Measurements from ENCODE around the gene PROC.
"Not testable (repeated sequence)": the region's sequence is repeated elsewhere in the genome, so short reads cannot be mapped to it uniquely, and the experiment has no call there.

The PROC gene

DNA sequence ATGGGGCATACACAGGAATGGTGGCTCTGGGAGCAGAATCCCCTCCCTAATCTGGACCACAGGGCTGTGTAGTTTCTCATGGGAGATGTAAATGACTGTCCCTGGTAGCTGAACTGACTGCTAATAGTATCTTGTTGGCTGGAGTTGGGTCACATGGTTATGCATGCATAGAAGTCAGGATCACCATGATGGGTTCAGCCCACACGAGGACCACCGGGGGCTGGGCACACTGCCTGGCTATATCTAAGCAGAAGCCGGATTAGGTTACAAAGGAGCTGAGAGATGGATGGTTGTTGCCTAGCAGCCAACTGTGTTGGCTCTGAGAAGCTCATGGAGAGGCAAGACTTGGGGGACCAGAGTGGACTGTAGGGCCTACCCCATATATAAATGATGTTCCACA, 23.7 kb upstream of the PROC start:
- no peak for DNase-seq (ENCODE audit: low read depth)

DNA sequence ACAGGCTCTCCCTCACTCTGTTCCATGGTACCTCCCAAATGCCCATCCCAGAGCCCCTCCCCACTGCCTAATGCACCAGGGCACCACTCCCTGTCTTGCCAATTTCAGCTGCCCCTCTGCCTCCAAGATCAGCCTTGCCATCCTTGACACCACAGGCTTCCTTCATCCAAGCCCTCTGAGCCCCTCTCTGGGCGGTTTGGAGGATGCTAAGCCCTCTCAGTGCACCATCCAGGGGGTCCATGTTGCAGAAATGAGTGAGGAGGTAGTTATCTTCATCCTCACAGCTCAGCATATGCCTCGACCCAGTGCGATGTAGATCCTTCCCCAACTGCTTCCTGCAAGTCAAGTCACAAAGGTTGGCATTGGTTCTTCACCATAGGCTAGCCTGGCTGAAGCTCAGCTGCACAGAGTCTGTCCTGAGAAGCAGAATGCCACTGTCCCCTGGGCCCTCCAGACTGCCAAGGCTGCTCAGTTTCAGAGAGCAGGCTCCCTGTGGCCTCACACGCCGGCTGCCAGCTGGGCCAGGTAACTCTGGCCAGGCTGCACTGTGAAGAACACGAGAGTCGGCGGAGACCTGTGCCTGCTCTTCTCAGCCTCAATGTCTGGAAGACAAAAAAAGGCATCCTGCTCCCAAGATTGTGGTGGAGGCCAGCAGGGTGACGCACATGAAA, 20.5 kb upstream of the PROC start:
- no peak for DNase-seq (ENCODE audit: low read depth)

- DNase-seq (ENCODE audit: low read depth), result peak; percentile 25
These were observed 20.0 kb upstream of the PROC start for GRCh38 chr2:127398239-127398590.

DNA sequence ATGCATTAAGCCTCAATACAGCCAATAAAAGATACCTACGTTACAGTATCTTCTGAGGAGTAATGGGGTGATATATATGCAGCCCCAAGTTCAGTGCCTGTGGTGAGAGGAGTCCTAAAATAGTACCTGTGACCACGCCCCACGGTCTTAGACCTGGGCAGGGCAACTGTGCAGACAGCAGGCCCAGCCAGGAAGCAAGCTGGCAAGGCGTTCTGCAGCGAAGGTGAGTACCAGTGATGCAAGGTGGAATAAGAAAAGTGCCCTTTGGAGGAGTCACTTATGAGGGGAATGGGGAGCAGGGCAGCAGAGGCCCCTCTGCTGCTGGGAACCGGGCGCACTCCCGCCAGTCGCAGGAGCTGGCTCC, 17.7 kb upstream of the PROC start:
- DNase-seq (ENCODE audit: low read depth), result no peak

DNA sequence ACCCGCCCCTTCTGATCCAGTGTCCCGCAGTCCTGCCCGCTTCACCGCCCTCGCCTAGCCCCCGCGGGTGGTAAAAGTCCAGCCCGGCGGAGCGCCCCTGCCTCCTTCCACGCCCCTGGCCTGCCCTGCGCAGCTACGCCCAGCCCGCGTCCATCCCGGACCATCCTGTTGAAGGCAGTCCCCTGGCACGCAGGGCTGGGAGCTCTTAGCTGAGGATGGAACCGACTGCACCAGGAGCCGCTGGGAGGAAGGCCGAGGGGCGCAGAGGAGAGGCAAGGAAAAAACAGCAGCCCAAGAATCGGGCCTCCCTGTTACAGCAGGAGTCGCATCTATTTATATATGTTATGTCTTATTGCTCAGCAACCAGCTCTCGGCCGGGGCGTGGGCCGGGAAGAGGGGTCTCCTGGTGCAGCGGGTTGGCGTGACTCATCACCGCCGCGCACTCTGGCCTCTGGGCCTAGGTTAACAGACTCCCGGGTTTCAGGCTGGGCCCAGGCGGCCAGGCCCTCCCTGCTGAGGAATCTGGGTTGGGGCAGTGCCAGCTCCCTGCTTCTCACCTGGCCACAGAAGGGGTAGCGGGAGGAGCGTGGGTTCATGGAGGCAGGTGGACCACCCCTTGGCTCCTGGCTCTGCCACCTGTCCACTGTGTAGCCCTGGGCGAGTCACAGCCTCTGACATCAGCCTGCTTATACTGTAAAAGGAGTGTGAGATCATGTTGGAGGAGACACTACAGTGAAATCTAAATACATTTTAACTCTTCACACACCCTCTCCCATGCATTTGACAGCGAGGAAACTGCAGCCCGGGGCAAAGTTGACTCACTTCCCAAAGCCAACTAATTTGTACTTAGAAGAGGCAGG, 17.1 kb upstream of the PROC start:
- DNase-seq (ENCODE audit: low read depth), result no peak

DNA sequence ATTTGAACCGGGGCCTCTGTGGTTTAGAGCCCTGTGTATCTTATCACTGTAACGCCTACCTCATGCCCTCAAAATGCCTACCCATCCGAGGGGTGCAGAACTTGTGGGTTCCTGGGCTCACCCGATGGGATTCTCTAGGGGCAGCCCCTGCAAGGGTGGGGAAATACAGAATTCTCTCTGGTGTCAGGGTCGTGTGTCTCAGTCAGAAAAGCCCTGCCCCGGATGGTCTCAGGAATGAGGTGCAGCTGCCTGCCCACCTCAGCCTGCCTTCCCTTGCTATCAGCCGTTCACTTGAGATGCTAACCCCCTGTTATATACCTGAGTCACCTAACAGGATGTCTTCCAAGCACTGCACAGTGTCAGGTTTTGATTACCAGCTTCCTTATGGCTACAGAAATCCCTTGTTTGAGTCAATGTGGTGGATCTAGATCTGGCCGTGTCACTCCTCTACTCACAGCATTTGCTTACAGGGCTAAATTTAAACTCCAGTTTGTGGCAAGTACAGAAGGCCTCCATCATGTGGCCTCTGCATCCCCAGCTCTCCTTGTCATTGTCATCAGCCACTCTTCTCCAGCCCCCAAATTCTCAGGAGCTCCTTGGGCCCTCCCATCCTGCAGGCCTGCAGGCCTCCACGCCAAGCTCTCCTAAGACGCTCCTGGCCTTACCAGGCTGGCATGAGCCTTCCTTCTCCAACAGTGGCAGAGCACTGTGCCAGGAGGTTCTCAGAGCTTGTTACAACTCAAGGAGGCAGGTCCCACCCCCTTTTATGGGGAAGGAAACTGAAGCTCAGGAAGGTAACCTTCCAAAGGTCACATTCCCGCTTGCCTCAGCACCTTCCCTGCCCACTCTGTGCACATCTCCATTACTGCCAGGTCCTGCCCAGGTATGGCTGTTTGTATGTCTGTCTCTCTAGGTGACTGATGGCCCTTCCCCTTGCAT, 16.2 kb upstream of the PROC start:
- no peak for DNase-seq (ENCODE audit: low read depth)

DNA sequence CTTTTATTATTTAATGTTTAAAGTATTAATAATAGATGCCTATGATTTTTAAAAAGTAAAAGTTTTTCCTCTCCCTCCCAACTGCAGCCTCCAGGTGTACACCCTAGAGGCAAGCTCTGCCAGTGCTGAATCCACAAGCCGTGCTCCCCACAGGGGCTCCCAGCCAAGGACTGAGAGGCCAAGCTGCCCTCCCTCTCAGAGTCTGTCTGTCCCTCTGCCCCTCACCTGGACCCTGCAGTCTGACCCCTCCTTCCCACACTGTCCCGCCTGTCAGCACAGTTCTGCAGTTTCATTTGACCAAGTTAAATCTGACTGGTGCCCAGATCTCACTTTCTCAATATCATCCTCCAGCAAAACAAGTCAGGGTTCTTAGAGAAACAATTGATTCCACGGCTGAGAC, 14.8 kb upstream of the PROC start:
- no peak for DNase-seq (ENCODE audit: low read depth)

DNA sequence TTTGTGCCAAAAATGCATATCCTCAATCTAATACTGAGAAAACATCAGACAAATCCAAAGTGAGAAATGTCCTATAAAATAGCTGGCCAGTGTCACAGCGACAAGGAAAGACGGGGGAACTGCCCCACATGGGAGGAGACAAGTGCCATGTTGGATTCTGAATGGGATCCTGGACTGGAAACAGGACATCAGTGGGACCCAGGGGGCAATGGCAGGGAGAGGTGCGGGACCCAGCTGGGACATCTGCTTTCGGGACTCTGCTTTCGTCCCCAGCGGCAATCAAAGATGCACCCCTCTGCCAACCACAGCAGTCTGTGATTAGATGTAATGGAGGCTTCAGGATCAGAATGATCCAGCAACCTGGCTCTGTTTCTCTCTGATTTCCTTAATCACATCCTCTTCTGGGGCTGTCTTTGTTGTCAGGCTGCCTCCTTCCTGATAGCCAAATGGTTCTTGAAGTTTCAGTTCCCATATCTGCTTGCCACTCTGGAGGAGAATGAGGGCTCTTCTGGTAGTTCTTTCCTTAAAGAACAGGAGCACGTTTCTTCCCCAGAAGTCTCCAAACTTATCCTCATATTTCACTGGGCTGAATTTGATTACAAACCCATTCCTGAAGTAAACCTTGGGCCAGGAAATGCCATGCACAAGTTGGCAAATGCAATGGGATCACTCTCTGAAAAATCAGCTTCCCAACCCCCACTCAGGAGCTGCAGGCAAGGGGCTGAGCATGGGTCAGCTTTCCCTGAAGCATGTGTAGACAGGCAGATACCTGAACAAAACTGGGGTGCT, 13.6 kb upstream of the PROC start:
- no peak for DNase-seq (ENCODE audit: low read depth)

DNA sequence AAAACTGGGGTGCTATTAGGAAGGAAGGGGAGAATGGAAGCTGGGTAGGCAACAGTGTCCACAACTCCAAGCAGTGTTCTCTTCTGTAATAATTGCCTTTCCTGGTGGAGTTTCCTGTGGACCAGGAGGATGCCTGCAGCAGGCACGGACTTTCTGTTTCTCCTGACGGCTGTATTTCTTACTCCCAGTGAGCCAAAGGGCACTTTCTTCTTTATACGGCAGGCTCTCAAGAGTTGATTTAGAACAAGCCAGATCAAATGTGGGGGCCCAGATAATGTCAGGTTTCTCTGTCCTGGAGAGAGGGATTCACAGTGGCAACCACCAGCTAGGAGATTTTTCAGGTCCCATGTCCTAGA, 13.0 kb upstream of the PROC start:
- DNase-seq (ENCODE audit: low read depth), result no peak

DNA sequence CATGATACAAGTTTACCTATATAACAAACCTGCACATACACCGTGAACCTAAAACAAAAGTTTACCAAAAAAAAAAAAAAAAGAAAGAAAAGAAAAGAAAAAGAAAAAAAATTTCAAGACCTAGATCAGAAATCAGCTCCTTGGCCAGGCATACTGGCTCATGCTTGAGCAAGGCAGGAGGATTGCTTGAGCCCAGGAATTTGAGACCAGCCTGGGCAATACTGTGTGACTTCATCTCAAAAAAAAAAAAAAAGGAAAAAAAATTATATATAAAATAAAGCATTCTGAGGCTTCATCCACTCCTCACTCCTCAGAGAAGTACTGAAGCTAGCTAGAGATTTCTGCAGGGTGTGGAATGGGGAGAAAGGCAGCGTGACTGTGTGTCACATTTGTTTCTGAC, 11.8 kb upstream of the PROC start:
- no peak for DNase-seq (ENCODE audit: low read depth)

- DNase-seq (ENCODE audit: low read depth), result no peak
These were observed 11.1 kb upstream of the PROC start for GRCh38 chr2:127407091-127407490.

DNA sequence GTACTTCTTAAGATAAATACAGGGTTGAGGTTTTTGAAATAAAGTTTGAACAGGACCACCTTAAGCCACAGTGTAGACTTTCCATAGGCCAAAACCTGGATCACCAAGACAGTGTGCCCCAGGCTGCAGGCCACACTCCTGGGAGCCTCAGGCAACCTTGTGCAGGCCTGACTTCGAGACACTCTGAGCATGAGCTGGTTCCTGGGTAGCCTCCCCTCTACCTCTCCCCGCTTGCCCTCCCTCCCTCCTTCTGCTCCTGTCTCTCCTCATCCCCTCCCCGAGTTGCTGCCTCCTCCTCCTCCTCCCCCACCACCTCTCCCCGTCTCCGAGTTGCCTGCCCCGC, 10.6 kb upstream of the PROC start:
- no peak for DNase-seq (ENCODE audit: low read depth)

- peak; percentile 89 for DNase-seq (ENCODE audit: low read depth)
These were observed 10.0 kb upstream of the PROC start for GRCh38 chr2:127408004-127408806.

DNA sequence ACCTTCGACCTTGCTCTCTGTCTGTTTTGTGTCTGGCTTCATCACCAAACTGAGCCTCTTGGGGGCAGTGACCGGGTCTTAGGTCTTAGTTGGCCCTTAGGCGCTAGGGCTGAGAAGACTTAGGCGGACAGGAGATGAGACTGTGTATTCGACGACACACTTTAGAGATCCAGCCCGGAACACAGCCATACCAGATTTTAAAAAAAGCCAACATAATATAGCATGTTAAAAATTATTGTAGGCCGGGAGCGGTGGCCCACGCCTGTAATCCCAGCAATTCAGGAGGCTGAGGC, 9.5 kb upstream of the PROC start:
- no peak for DNase-seq (ENCODE audit: low read depth)

DNA sequence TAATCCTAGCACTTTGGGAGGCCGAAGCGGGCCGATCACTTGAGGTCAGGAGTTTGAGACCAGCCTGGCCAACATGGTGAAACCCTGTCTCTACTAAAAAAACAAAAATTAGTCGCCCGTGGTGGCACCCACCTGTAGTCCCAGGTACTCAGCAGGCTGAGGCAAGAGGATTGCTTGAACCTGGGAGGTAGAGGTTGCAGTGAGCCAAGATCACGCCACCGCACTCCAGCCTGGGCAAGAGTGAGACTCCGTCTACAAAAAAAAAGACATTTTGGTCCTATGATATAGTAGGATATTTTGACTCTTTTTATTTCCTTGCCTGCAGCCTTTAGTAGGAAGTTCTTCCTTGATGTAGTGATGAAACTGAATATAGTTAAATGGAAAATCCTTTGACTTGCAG, 8.5 kb upstream of the PROC start:
- not testable (repeated sequence) for DNase-seq (ENCODE audit: low read depth)

- no peak for DNase-seq (ENCODE audit: low read depth)
These were observed 7.2 kb upstream of the PROC start for GRCh38 chr2:127410871-127411652.

DNA sequence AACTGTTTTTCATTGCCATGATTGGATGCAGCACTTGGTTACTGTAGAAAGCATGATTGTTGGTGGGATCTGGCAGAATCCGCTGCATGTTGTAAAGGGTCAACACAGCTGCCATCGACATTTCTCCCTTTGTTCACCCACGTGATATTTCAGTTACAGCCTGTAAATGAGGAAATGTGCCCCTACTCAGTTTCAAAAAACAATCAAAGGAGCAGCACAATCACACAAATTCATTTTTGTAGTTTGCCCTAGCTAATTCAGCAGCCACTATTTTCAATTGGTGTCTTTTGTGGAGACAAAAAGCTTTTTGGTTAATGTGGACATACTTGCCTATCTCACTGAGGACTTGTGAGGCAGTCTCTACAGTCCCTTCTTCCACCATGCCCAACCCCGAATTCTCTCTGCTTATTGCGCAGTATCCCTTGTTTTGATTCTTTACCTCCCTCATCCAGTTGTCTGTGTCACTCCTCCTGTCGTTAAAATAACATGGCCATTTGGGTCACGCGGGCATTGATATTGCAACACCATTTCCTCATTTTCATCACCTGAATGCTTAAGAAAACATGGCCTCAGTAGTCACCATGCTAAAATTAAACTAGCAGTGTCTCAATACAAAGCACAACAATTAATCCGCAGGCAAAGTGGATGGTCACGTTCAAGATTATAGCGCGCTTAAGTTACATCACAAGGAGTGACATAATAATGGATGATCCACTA, 6.4 kb upstream of the PROC start:
- DNase-seq (ENCODE audit: low read depth), result no peak

DNA sequence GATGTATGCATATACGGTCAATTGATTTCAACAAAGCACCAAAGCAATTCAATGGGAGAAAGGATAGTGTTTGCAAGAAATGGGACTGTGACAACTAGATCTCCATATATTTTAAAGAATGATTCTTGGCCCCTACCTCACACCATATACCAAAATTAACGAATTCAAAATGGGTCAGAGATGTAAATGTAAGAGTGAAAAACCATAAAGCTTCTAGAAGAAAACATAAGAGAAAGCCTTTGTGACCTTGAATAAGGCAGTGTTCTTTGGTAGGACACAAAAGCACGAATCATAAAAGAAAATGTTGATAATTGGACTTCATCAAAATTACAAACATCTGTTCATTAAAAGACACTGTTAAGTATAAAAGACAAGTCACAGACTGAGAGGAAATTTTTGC, 5.0 kb upstream of the PROC start:
- no peak for DNase-seq (ENCODE audit: low read depth)

DNA sequence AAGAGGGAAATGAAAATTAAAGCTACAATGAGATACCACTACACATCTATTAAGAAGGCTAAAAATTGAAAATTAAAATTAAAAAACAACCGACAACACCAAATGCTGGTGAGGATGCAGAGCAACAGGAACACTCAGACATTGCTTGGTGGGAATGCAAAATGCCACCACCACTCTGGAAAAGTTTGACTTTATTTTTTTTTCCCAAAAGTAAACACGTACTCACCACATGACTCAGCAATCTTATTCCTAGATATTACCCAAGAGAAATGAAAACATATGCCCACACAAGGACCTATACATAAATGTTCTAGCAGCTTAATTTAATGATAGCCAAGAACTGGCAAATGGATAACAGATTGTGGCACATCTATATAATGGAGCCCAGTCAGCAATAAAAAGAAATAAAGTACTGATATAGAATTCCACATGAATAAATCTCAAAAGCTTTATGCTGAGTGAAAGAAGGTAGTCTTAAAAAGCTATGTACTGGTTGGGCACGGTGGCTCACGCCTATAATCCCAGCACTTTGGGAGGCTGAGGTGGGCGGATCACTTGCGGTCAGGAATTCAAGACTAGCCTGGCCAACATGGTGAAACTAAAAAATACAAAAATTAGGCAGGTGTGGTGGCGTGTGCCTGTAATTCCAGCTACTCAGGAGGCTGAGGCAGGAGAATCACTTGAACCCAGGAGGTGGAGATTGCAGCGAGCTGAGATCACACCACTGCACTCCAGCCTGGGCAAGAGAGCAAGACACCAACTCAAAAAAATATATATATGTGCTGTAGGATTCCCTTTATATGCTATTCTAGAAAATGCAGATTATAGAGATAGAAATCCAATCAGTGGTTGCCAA, 4.2 kb upstream of the PROC start:
- DNase-seq (ENCODE audit: low read depth), result no peak

All from activated T-helper 9 cell treated with anti-CD3 and anti-CD28 coated beads, Interleukin-2, amount 50 U/mL, for 16 hours (primary cell).